ENCODE results near the gene RIPOR2. TPM values are rescaled to one million over a fixed set of nuclear protein-coding genes. Genes with fewer than 3 reads are reported as not detected.

RIPOR2 gene
- total RNA-seq, 1 donor from 2014 or later, result 9.4 TPM

GRCh38 chr6:24838081-24838480, 97.7 kb downstream of the RIPOR2 start:
- Mint-ChIP-seq H3K27ac (no peak overlapping the region), H3K4me1 (ENCODE audit: low read depth) (peaks cover 13% of the 10 kb centered on the region), H3K4me3 (ENCODE audit: low read depth) (no peak overlapping the region), H3K27me3 (ENCODE audit: low read depth) (no peaks in the 10 kb centered on the region), H3K36me3 (ENCODE audit: low read depth) (peaks cover 79% of the 10 kb centered on the region), H3K9me3 (peaks cover 7% of the 10 kb centered on the region)
- intact Hi-C loops (cut with micrococcal nuclease), result no loop called here
- no peak for DNase-seq (ENCODE audit: low spot score)

- Mint-ChIP-seq H3K9me3 (peaks cover 7% of the 10 kb centered on the region), H3K4me1 (ENCODE audit: low read depth) (peaks cover 13% of the 10 kb centered on the region), H3K36me3 (ENCODE audit: low read depth) (peaks cover 81% of the 10 kb centered on the region), H3K4me3 (ENCODE audit: low read depth) (no peak overlapping the region), H3K27ac (no peak overlapping the region), H3K27me3 (ENCODE audit: low read depth) (no peaks in the 10 kb centered on the region)
- no peak for DNase-seq (ENCODE audit: low spot score)
- intact Hi-C loops (cut with micrococcal nuclease), result no loop called here
These were observed 99.7 kb downstream of the RIPOR2 start for GRCh38 chr6:24836109-24836508.

- no peak for DNase-seq (ENCODE audit: low spot score)
- no peak overlapping the region for H3K4me3 Mint-ChIP-seq (ENCODE audit: low read depth)
- intact Hi-C loops (cut with micrococcal nuclease), result no loop called here
- no peaks in the 10 kb centered on the region for H3K4me1 Mint-ChIP-seq (ENCODE audit: low read depth)
- H3K27ac Mint-ChIP-seq, result no peak overlapping the region
- peaks cover 7% of the 10 kb centered on the region for H3K9me3 Mint-ChIP-seq
- no peaks in the 10 kb centered on the region for H3K27me3 Mint-ChIP-seq (ENCODE audit: low read depth)
- peaks cover 77% of the 10 kb centered on the region for H3K36me3 Mint-ChIP-seq (ENCODE audit: low read depth)
These were observed 101.9 kb downstream of the RIPOR2 start for GRCh38 chr6:24833711-24834386.

- H3K27me3 Mint-ChIP-seq (ENCODE audit: low read depth), result no peaks in the 10 kb centered on the region
- H3K27ac Mint-ChIP-seq, result no peak overlapping the region
- no peak for DNase-seq (ENCODE audit: low spot score)
- intact Hi-C loops (cut with micrococcal nuclease), result no loop called here
- no peak overlapping the region for H3K4me3 Mint-ChIP-seq (ENCODE audit: low read depth)
- peaks cover 73% of the 10 kb centered on the region for H3K36me3 Mint-ChIP-seq (ENCODE audit: low read depth)
- H3K4me1 Mint-ChIP-seq (ENCODE audit: low read depth), result no peaks in the 10 kb centered on the region
- H3K9me3 Mint-ChIP-seq, result peaks cover 7% of the 10 kb centered on the region
These were observed 103.0 kb downstream of the RIPOR2 start for GRCh38 chr6:24832794-24833193.

- no peak overlapping the region for H3K4me3 Mint-ChIP-seq (ENCODE audit: low read depth)
- H3K9me3 Mint-ChIP-seq, result peaks cover 7% of the 10 kb centered on the region
- intact Hi-C loops (cut with micrococcal nuclease), result no loop called here
- peaks cover 78% of the 10 kb centered on the region for H3K36me3 Mint-ChIP-seq (ENCODE audit: low read depth)
- no peaks in the 10 kb centered on the region for H3K27me3 Mint-ChIP-seq (ENCODE audit: low read depth)
- no peaks in the 10 kb centered on the region for H3K4me1 Mint-ChIP-seq (ENCODE audit: low read depth)
- H3K27ac Mint-ChIP-seq, result no peak overlapping the region
- no peak for DNase-seq (ENCODE audit: low spot score)
These were observed 103.7 kb downstream of the RIPOR2 start for GRCh38 chr6:24831771-24832716.

GRCh38 chr6:24829657-24830056, 106.1 kb downstream of the RIPOR2 start:
- Mint-ChIP-seq H3K36me3 (ENCODE audit: low read depth) (peaks cover 70% of the 10 kb centered on the region), H3K9me3 (peaks cover 7% of the 10 kb centered on the region), H3K4me1 (ENCODE audit: low read depth) (no peaks in the 10 kb centered on the region), H3K27me3 (ENCODE audit: low read depth) (no peaks in the 10 kb centered on the region), H3K27ac (no peak overlapping the region), H3K4me3 (ENCODE audit: low read depth) (no peak overlapping the region)
- no peak for DNase-seq (ENCODE audit: low spot score)
- intact Hi-C loops (cut with micrococcal nuclease), result no loop called here

- H3K27ac Mint-ChIP-seq, result no peak overlapping the region
- no peaks in the 10 kb centered on the region for H3K4me1 Mint-ChIP-seq (ENCODE audit: low read depth)
- no peaks in the 10 kb centered on the region for H3K9me3 Mint-ChIP-seq
- peaks cover 64% of the 10 kb centered on the region for H3K36me3 Mint-ChIP-seq (ENCODE audit: low read depth)
- H3K27me3 Mint-ChIP-seq (ENCODE audit: low read depth), result no peaks in the 10 kb centered on the region
- H3K4me3 Mint-ChIP-seq (ENCODE audit: low read depth), result no peak overlapping the region
- intact Hi-C loops (cut with micrococcal nuclease), result no loop called here
- no peak for DNase-seq (ENCODE audit: low spot score)
These were observed 107.8 kb downstream of the RIPOR2 start for GRCh38 chr6:24827970-24828369.

GRCh38 chr6:24827162-24827561, 108.6 kb downstream of the RIPOR2 start:
- intact Hi-C loops (cut with micrococcal nuclease), result no loop called here
- Mint-ChIP-seq H3K4me3 (ENCODE audit: low read depth) (no peak overlapping the region), H3K27me3 (ENCODE audit: low read depth) (no peaks in the 10 kb centered on the region), H3K36me3 (ENCODE audit: low read depth) (peaks cover 60% of the 10 kb centered on the region), H3K27ac (no peak overlapping the region), H3K9me3 (no peaks in the 10 kb centered on the region), H3K4me1 (ENCODE audit: low read depth) (no peaks in the 10 kb centered on the region)
- no peak for DNase-seq (ENCODE audit: low spot score)

- intact Hi-C loops (cut with micrococcal nuclease), result no loop called here
- DNase-seq (ENCODE audit: low spot score), result no peak
- no peak overlapping the region for H3K27ac Mint-ChIP-seq
- no peaks in the 10 kb centered on the region for H3K27me3 Mint-ChIP-seq (ENCODE audit: low read depth)
- peaks cover 51% of the 10 kb centered on the region for H3K36me3 Mint-ChIP-seq (ENCODE audit: low read depth)
- H3K4me3 Mint-ChIP-seq (ENCODE audit: low read depth), result no peak overlapping the region
- H3K4me1 Mint-ChIP-seq (ENCODE audit: low read depth), result no peaks in the 10 kb centered on the region
- H3K9me3 Mint-ChIP-seq, result no peaks in the 10 kb centered on the region
These were observed 110.6 kb downstream of the RIPOR2 start for GRCh38 chr6:24825130-24825630.

- DNase-seq (ENCODE audit: low spot score), result no peak
- Mint-ChIP-seq H3K27ac (no peak overlapping the region), H3K36me3 (ENCODE audit: low read depth) (peaks cover 46% of the 10 kb centered on the region), H3K4me1 (ENCODE audit: low read depth) (no peaks in the 10 kb centered on the region), H3K9me3 (no peaks in the 10 kb centered on the region), H3K4me3 (ENCODE audit: low read depth) (no peak overlapping the region), H3K27me3 (ENCODE audit: low read depth) (no peaks in the 10 kb centered on the region)
- intact Hi-C loops (cut with micrococcal nuclease), result no loop called here
These were observed 111.4 kb downstream of the RIPOR2 start for GRCh38 chr6:24824142-24824938.

- Mint-ChIP-seq H3K27me3 (ENCODE audit: low read depth) (no peaks in the 10 kb centered on the region), H3K36me3 (ENCODE audit: low read depth) (peaks cover 56% of the 10 kb centered on the region), H3K4me3 (ENCODE audit: low read depth) (no peak overlapping the region), H3K4me1 (ENCODE audit: low read depth) (no peaks in the 10 kb centered on the region), H3K9me3 (no peaks in the 10 kb centered on the region), H3K27ac (no peak overlapping the region)
- no peak for DNase-seq (ENCODE audit: low spot score)
- intact Hi-C loops (cut with micrococcal nuclease), result no loop called here
These were observed 112.6 kb downstream of the RIPOR2 start for GRCh38 chr6:24823185-24823584.

- intact Hi-C loops (cut with micrococcal nuclease), result no loop called here
- no peaks in the 10 kb centered on the region for H3K27me3 Mint-ChIP-seq (ENCODE audit: low read depth)
- peaks cover 55% of the 10 kb centered on the region for H3K36me3 Mint-ChIP-seq (ENCODE audit: low read depth)
These were observed 113.1 kb downstream of the RIPOR2 start for GRCh38 chr6:24822696-24823095.

More at GRCh38 chr6:24822696-24823095, 113.1 kb downstream of the RIPOR2 start:
- no peak overlapping the region for H3K27ac Mint-ChIP-seq
- H3K9me3 Mint-ChIP-seq, result no peaks in the 10 kb centered on the region
- no peak for DNase-seq (ENCODE audit: low spot score)
- no peak overlapping the region for H3K4me3 Mint-ChIP-seq (ENCODE audit: low read depth)
- H3K4me1 Mint-ChIP-seq (ENCODE audit: low read depth), result no peaks in the 10 kb centered on the region

All from activated T-helper 2 cell treated with anti-CD3 and anti-CD28 coated beads, Interferon-gamma antibody, Interleukin-2, Interleukin-4, amounts not matched to agents 10 μg/mL and 5 μg/mL and 100 μg/mL, durations not matched to agents 14 hours and 24 hours and 36 hours (primary cell).